GM12878 (cell line): ENCODE data around the gene DPP3. TPM values are rescaled to one million over a fixed set of nuclear protein-coding genes. Genes with fewer than 3 reads are reported as not detected.

Experiments
- ATAC-seq: fragments of 200-7000 bp; cut with Tn5 transposase; 3 replicates; pipeline ENCODE4 v1.9.1; 2020; ENCODE audit warnings: mild to moderate bottlenecking, moderate library complexity
- BruUV-seq: library from RNA; stranded (reverse); fragments of 400-500 nt; replicated peaks from 2 replicates; lab custom pipeline; 2021; lab: Mats Ljungman, UMichigan
- CTCF ChIA-PET: fragments of 300-600 bp; sonication (Branson Sonifier 250); formaldehyde crosslinking; extraction: SDS; loops from one replicate; lab custom pipeline; 2021; ENCODE audit warnings: inconsistent platforms; lab: Yijun Ruan, JAX
- POLR2A ChIA-PET: fragments of 350-600 bp; formaldehyde crosslinking; extraction: SDS; loops from one replicate; lab custom pipeline; 2021; ENCODE audit warnings: inconsistent platforms; lab: Charles Lee
- RAD21 ChIA-PET: fragments of 300-600 bp; sonication (Branson Sonifier 250); formaldehyde crosslinking; loops from one replicate; lab custom pipeline; 2023; ENCODE audit warnings: antibody characterized with exemption; ENCODE audit not compliant: unreplicated experiment; lab: Charles Lee
- SMC1A ChIA-PET: fragments of 300-600 bp; sonication (Branson Sonifier 250); formaldehyde crosslinking; loops from one replicate; lab custom pipeline; 2023; ENCODE audit not compliant: unreplicated experiment, uncharacterized antibody; lab: Charles Lee
- DNase-seq: peaks from one replicate; pipeline ENCODE4 v3.0.0-alpha.2; 2011; ENCODE audit warnings: low read depth, low spot score
- FAIRE-seq: peaks from 3 replicates; lab custom pipeline; 2011; peaks lifted over from hg19 to GRCh38; lab: Jason Lieb, UNC
- H2AFZ ChIP-seq: 2 replicates; pipeline ENCODE4 v1.6.0; 2011; ENCODE audit warnings: low read depth, low read length, control low read depth; ENCODE audit not compliant: control insufficient read depth
- H3K27ac ChIP-seq: 2 replicates; pipeline ENCODE4 v1.5.1; 2011; ENCODE audit warnings: control low read depth; ENCODE audit not compliant: control insufficient read depth, insufficient read depth
- H3K27me3 ChIP-seq, 2 experiments: replicated peaks in 1 of 2; 2 replicates each; pipeline versions ENCODE4 v1.6.0 to v1.6.1; 2011; ENCODE audit warnings: low read length in 1 of 2; ENCODE audit not compliant: control insufficient read depth in 2 of 2, insufficient read depth in 2 of 2
- H3K36me3 ChIP-seq, 2 experiments: 2 replicates each; pipeline ENCODE4 v1.5.1; 2011; ENCODE audit warnings: low read length in 1 of 2; ENCODE audit not compliant: control insufficient read depth in 2 of 2, insufficient read depth in 2 of 2
- H3K4me1 ChIP-seq: 2 replicates; pipeline ENCODE4 v1.6.1; 2011; ENCODE audit warnings: mild to moderate bottlenecking, low read length, moderate library complexity, mixed read lengths; ENCODE audit not compliant: control insufficient read depth, insufficient read depth
- H3K4me2 ChIP-seq: 2 replicates; pipeline ENCODE4 v1.6.0; 2011; ENCODE audit warnings: control low read depth; ENCODE audit not compliant: control insufficient read depth, insufficient read depth
- H3K4me3 ChIP-seq: fragments of 200-600 bp; sonication (generic); 2 replicates; pipeline ENCODE4 v1.5.1; 2016
- H3K79me2 ChIP-seq: 2 replicates; pipeline ENCODE4 v1.6.0; 2011; ENCODE audit warnings: low read length; ENCODE audit not compliant: control insufficient read depth, insufficient read depth
- H3K9ac ChIP-seq: 2 replicates; pipeline ENCODE4 v1.8.0; 2011; ENCODE audit warnings: low read length, control low read depth, mixed read lengths; ENCODE audit not compliant: control insufficient read depth, insufficient read depth
- H3K9me3 ChIP-seq: replicated peaks from 3 replicates; pipeline ENCODE4 v1.5.1; 2011; ENCODE audit warnings: mild to moderate bottlenecking, low read length; ENCODE audit not compliant: control insufficient read depth, insufficient read depth
- H4K20me1 ChIP-seq: 2 replicates; pipeline ENCODE4 v1.6.0; 2011; ENCODE audit not compliant: control insufficient read depth, insufficient read depth
- ATF7 ChIP-seq: fragments of 450-650 bp; IDR thresholded peaks from 2 replicates; pipeline ENCODE4 v1.6.1; 2016; ENCODE audit warnings: low read depth, mild to moderate bottlenecking
- BMI1 ChIP-seq: fragments of 450-650 bp; IDR thresholded peaks from 2 replicates; pipeline ENCODE4 v1.6.1; 2016; ENCODE audit warnings: mild to moderate bottlenecking, moderate library complexity, borderline replicate concordance
- CEBPZ ChIP-seq: fragments of 150-350 bp; IDR thresholded peaks from 2 replicates; pipeline ENCODE4 v1.6.1; 2016; ENCODE audit warnings: low read depth, low read length
- CTCF ChIP-seq, 3 experiments: IDR thresholded peaks in 2 of 3; conservative IDR thresholded peaks in 1 of 3; 2 replicates each; pipeline ENCODE4 v1.5.1; 2011; ENCODE audit warnings: low read depth in 3 of 3, low read length in 3 of 3, mild to moderate bottlenecking in 3 of 3, control low read depth in 2 of 3, moderate library complexity in 2 of 3, inconsistent platforms in 1 of 3, mixed read lengths in 1 of 3; ENCODE audit not compliant: control insufficient read depth in 2 of 3, insufficient read depth in 1 of 3; ENCODE audit errors: extremely low read depth in 1 of 3
- EED ChIP-seq: sonication (generic); IDR thresholded peaks from 2 replicates; pipeline ENCODE4 v1.6.1; 2016; ENCODE audit warnings: antibody characterized with exemption, low read depth
- EZH2 ChIP-seq: IDR thresholded peaks from 2 replicates; pipeline ENCODE4 v1.6.1; 2012; ENCODE audit warnings: low read depth, mild to moderate bottlenecking, control low read depth, inconsistent platforms, low read length, borderline replicate concordance; ENCODE audit not compliant: control insufficient read depth
- JUND ChIP-seq: IDR thresholded peaks from 2 replicates; pipeline ENCODE4 v1.6.1; 2012; ENCODE audit warnings: low read depth, mild to moderate bottlenecking, low read length, improper control_type of control experiment, moderate library complexity
- MYC ChIP-seq: IDR thresholded peaks from 2 replicates; pipeline ENCODE4 v1.6.1; 2011; ENCODE audit warnings: mild to moderate bottlenecking, low read length, moderate library complexity, inconsistent platforms; ENCODE audit not compliant: insufficient read depth, insufficient replicate concordance, insufficient read length, severe bottlenecking
- RBBP5 ChIP-seq: fragments of 200-600 bp; sonication (generic); conservative IDR thresholded peaks from 2 replicates; pipeline ENCODE4 v1.6.1; 2016
- RELB ChIP-seq: fragments of 450-650 bp; IDR thresholded peaks from 2 replicates; pipeline ENCODE4 v1.6.1; 2017; ENCODE audit warnings: low read depth, mild to moderate bottlenecking, moderate library complexity
- ZBED1 ChIP-seq: IDR thresholded peaks from 2 replicates; pipeline ENCODE4 v1.6.1; 2016; ENCODE audit warnings: borderline replicate concordance
- WGBS: methylation state at CpG from one replicate; pipeline ENCODE4 v1.1.6; 2016; ENCODE audit warnings: low lambda C conversion rate; ENCODE audit not compliant: insufficient replicate concordance, insufficient coverage; ENCODE audit errors: missing lambda C conversion rate; 5-methylcytosine and 5-hydroxymethylcytosine counted together
- in situ Hi-C: fragments of 300-500 bp; cut with MboI; formaldehyde crosslinking; loops from 9 replicates; pipeline ENCODE4 v1.14.3; 2018; ENCODE audit warnings: mixed read lengths
- intact Hi-C: fragments of 100-400 bp; cut with micrococcal nuclease; formaldehyde crosslinking; loops from one replicate; pipeline ENCODE4 v1.14.2; 2022; ENCODE audit not compliant: unreplicated experiment
- polyA plus RNA-seq, 11 experiments: library from polyadenylated mRNA; depleted of rRNA in 4 of 11; unstranded in 6 of 11; stranded (reverse) in 5 of 11; fragments of >200 nt; fragmentation: Nextera tagmentation in 4 of 11; fragmentation: Illumina TruSeq in 1 of 11; extraction: Ambion mirVana in 4 of 11; extraction: Trizol in 1 of 11; gene quantifications; 1 replicate in 1 of 11; 2 replicates in 10 of 11; pipeline versions ENCODE4 v1.2.1 to v1.2.3, GENCODE V29; 2011 to 2016; ENCODE audit warnings: inconsistent platforms in 2 of 11, missing spikeins in 2 of 11, low read depth in 1 of 11
- total RNA-seq, 4 experiments: library from RNA; depleted of rRNA in 3 of 4; stranded (reverse); fragments of >200 nt in 3 of 4; fragmentation: Illumina TruSeq in 1 of 4; extraction: Trizol in 1 of 4; gene quantifications; 2 replicates each; pipeline versions ENCODE4 v1.2.1 to v1.2.3, GENCODE V29; 2013 to 2021

The DPP3 gene
- total and polyA plus RNA-seq, 10 of the 15 experiments (the other 5 are each of a cell fraction or from before 2014, with no cell fraction given) = 6.0 to 117 (median 78.1) TPM

- TF ChIP-seq CEBPZ (no peak), EED (no peak), BMI1 (no peak), ATF7 (no peak), RBBP5 (no peak), RELB (no peak), MYC (no peak)
- TF ChIP-seq, all 136 proteins: peak for 0
These were observed 14.7 kb downstream of the DPP3 start (continued) for GRCh38 chr11:66494935-66495334.

GRCh38 chr11:66495401-66495854 is 15.2 kb downstream of the DPP3 start:
- H3K27me3 ChIP-seq = no peaks in the 10 kb centered on the region
- in situ Hi-C loops (no loop called here), intact Hi-C loops (no loop called here)
- H3K9ac ChIP-seq = no peak overlapping the region
- H3K4me1 ChIP-seq = no peaks in the 10 kb centered on the region
- WGBS = 97% methylated on average over 14 of the region's 17 CpGs
- H3K4me3 ChIP-seq = no peak overlapping the region
- no peaks in the 10 kb centered on the region for H3K79me2 ChIP-seq
- ChIA-PET POLR2A (no interaction called here), RAD21 (no interaction called here), SMC1A (no interaction called here), CTCF (no interaction called here)
- no TSS peak for BruUV-seq
- peak; percentile 54 for ATAC-seq
- no peak overlapping the region for H3K4me2 ChIP-seq
- no peak for DNase-seq
- H3K36me3 ChIP-seq = peaks cover 7 to 25% of the 10 kb centered on the region in 2 experiments; a peak in 3 of 4 replicates
- no peak for TF ChIP-seq JUND
- peak; percentile 19 to 35 (median 25); a peak in 3 of 6 replicates for TF ChIP-seq CTCF (IDR thresholded peaks at IDR 0.05 in 2 of 3, conservative IDR thresholded peaks at IDR 0.05 in 1 of 3; ENCODE audit: control insufficient read depth in 2 of 3, extremely low read depth in 1 of 3, insufficient read depth in 1 of 3, low read depth in 3 of 3, low read length in 3 of 3)
- no peak for TF ChIP-seq EZH2
- no peak for TF ChIP-seq ZBED1
- no peak for FAIRE-seq
- H3K9me3 ChIP-seq = no peaks in the 10 kb centered on the region
- H2AFZ ChIP-seq = no peak overlapping the region
- H3K27ac ChIP-seq = no peak overlapping the region
- H4K20me1 ChIP-seq = no peaks in the 10 kb centered on the region
